H7 (cell line): ENCODE data around the gene KSR2. TPM values are rescaled to one million over a fixed set of nuclear protein-coding genes. Genes with fewer than 3 reads are reported as not detected.

Experiments used
- DNase-seq: peaks from one replicate; pipeline ENCODE4 v3.0.0; 2012
- H3K27me3 ChIP-seq: 2 replicates; pipeline ENCODE4 v1.6.0; 2011; ENCODE audit warnings: mild to moderate bottlenecking, low read length; ENCODE audit not compliant: control insufficient read depth, insufficient read depth
- H3K36me3 ChIP-seq: replicated peaks from 2 replicates; pipeline ENCODE4 v1.5.1; 2011; ENCODE audit warnings: low read length; ENCODE audit not compliant: control insufficient read depth, insufficient read depth
- H3K4me3 ChIP-seq: 2 replicates; pipeline ENCODE4 v1.5.1; 2011; ENCODE audit warnings: low read depth, mild to moderate bottlenecking, control low read depth, low read length, moderate library complexity; ENCODE audit not compliant: insufficient read depth
- total RNA-seq: library from RNA; depleted of rRNA; stranded (reverse); fragments of >200 nt; shearing (Covaris generic); gene quantifications from 2 replicates; pipeline ENCODE4 v1.2.3, GENCODE V29; 2014

KSR2 gene
- total RNA-seq, 1 experiment from 2014 or later: 0.10 TPM

- Histone ChIP-seq H3K27me3 (no peaks in the 10 kb centered on the region), H3K36me3 (no peaks in the 10 kb centered on the region), H3K4me3 (no peak overlapping the region)
- DNase-seq: no peak
These were observed 450.1 kb downstream of the KSR2 start for GRCh38 chr12:117518594-117519270.

GRCh38 chr12:117517219-117517739, 451.5 kb downstream of the KSR2 start:
- H3K4me3 ChIP-seq: no peak overlapping the region
- no peak for DNase-seq
- H3K27me3 ChIP-seq: no peaks in the 10 kb centered on the region
- no peaks in the 10 kb centered on the region for H3K36me3 ChIP-seq

- DNase-seq: no peak
- H3K27me3 ChIP-seq: no peaks in the 10 kb centered on the region
These were observed 452.8 kb downstream of the KSR2 start for GRCh38 chr12:117516034-117516433.

DNA sequence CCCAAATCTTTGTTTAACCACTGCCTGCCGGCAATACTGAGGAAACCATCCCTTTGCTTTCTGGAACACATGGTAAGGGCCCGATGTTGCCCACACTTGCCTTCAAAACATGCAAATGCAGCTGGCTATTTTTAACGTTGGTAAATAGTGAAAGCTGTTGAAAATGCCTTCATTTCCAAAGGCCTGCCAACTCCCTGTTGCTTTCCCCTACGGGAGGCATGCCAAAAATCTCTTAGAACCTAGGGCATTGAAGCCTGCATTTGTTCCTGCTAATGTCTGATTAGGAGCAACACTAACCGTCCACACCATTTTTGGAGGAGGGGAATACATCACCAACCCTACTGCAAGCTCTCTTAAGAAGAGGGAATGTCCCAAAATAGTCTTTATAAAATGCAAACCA, 454.8 kb downstream of the KSR2 start:
- no peak for DNase-seq
- no peaks in the 10 kb centered on the region; the same call in 1 of the 2 replicates for H3K27me3 ChIP-seq
- H3K36me3 ChIP-seq: no peaks in the 10 kb centered on the region
- H3K4me3 ChIP-seq: no peak overlapping the region

More at GRCh38 chr12:117516034-117516433, 452.8 kb downstream of the KSR2 start:
- H3K4me3 ChIP-seq: no peak overlapping the region
- no peaks in the 10 kb centered on the region for H3K36me3 ChIP-seq

DNA sequence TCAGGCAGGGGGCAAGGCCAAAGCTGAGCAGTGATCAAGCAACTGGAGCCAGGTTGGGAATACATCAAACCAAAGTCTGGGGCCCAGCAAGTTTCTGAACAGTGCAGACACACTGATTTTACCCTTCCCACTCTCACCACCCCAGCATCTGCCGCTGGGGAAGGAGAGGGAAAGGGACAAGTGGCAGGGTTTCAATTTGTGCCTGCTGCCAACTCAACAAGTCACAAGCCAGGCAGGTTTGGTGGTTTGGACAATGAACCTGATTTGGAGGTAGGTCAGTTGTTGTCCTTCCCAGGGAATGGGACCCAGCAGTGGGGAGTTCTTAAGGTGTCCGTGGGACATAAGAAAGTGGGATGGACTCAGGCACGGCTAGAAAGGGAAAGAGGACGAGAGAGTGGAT, 455.4 kb downstream of the KSR2 start:
- no peaks in the 10 kb centered on the region; the same call in 1 of the 2 replicates for H3K27me3 ChIP-seq
- no peak for DNase-seq
- H3K4me3 ChIP-seq: no peak overlapping the region
- no peaks in the 10 kb centered on the region for H3K36me3 ChIP-seq

DNA sequence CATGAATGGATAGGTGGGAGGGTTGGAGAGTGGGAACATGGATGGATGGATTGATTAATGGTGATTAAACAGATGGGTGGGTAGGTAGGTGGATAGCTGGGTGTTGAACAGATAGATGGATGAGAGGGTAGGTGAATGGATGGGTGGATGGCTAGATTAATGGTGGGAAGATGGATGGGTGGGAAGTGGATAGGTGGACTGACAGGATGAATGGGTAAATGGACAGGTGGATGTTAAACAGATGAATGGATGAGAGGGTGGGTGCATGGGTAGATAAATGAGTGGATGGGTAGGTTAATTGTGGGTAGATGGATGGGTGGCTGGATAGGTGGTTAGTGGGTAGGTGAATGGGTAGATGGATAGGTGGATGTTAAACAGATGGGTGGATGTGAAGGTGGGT, 460.3 kb downstream of the KSR2 start:
- H3K4me3 ChIP-seq: no peak overlapping the region
- no peaks in the 10 kb centered on the region for H3K36me3 ChIP-seq
- no peak for DNase-seq
- H3K27me3 ChIP-seq: no peaks in the 10 kb centered on the region; the same call in 1 of the 2 replicates

GRCh38 chr12:117507548-117507947, 461.2 kb downstream of the KSR2 start:
- H3K4me3 ChIP-seq: no peak overlapping the region
- H3K36me3 ChIP-seq: no peaks in the 10 kb centered on the region
- no peaks in the 10 kb centered on the region; the same call in 1 of the 2 replicates for H3K27me3 ChIP-seq

DNA sequence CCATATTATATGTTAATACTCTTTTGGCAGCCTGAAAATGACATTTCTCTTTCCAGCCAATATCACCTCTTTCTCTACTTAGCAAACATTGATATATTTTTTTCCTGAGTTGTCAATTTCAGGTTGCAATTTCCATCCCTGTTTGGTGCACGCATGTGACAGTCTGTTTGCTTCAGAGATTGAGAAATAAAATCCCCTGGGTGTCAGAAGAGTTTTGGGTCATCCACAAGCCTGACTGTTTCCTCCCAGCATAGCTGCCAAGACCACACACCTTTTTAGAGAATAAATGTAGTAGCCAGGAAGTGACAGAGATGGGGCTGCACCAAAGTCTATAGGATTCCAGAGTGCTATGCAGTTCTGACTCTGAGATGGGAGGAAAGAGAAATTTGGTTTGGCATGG, 462.5 kb downstream of the KSR2 start:
- Histone ChIP-seq H3K27me3 (no peaks in the 10 kb centered on the region; the same call in 1 of the 2 replicates), H3K36me3 (no peaks in the 10 kb centered on the region), H3K4me3 (no peak overlapping the region)
- DNase-seq: no peak

More at GRCh38 chr12:117507548-117507947, 461.2 kb downstream of the KSR2 start:
- DNase-seq: no peak

DNA sequence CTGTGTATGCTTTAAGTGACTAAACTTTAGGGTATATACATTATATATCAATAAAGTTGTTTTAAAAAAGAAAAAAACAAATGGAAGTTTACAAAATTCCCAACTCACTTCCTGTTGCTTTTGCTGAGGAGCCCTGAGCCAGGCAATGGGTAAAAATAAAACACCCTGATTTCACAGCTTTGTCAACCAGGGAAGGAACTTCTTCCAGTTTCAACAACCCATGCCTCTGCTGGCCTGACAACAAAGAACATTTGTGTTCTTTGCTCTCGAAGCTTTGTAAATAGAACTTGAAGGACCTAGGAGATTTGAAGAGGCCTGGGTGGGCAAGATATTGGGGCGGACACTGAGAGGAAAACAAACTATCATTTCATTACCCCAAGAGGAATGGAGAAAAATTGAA, 466.2 kb downstream of the KSR2 start:
- H3K36me3 ChIP-seq: no peaks in the 10 kb centered on the region
- no peak overlapping the region for H3K4me3 ChIP-seq
- no peaks in the 10 kb centered on the region for H3K27me3 ChIP-seq
- no peak for DNase-seq

DNA sequence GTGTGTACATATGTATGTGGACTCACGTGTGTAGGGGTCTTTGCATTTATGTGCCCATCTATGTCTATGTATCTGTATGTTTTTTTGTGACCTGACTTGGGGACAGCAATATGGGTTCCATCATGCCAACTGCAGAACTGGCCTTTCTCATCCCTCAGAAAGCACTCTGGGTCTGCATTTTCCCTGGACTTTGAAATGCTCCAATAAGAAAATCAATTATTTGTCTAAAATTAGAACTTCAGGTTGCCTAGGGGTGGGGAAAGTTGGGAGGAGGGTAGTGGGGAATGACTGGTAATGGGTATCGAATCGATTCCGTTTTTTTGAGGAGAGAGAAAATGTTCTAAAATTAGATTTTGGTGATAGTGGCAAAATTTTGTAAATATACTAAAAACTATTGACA, 466.6 kb downstream of the KSR2 start:
- Histone ChIP-seq H3K36me3 (no peaks in the 10 kb centered on the region), H3K27me3 (no peaks in the 10 kb centered on the region), H3K4me3 (no peak overlapping the region)
- DNase-seq: no peak

DNA sequence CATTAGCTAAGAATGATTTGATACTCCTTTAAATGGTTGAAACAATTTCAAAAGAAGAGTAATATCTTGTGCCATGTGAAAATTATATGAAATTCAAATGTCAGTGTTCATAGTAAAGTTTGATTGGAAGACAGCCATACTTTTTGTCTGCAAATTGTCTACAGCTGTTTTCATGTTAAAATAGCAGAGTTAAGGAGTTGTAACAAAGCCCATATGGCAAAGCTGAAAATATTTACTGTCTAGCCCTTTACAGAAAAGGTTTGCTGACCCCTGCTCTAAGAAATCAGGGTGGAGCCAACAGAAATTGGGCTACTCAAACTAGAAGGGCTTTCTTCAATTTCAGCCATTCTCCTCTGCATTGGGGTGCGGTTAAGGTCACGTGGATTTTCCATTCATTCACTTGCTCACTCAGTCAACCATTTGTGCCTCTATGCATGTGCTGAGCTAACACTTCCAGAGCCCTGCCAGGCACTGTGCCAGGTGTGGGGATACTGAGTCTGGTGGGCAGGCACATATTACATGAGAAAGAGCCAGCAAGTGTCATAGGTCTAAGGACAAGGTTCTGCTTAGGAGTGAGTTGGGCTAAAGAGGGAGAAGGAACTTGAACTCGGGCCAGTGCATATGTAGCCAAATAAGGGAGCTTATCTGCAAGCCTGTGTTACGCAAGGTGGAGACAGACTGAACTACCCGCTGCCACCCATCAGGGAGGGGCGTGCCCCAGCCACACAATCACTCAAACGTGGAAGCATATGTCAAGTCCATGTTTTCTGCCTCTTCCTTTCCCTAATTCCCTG, 467.5 kb downstream of the KSR2 start:
- no peaks in the 10 kb centered on the region for H3K36me3 ChIP-seq
- no peak for DNase-seq
- no peak overlapping the region for H3K4me3 ChIP-seq
- no peaks in the 10 kb centered on the region for H3K27me3 ChIP-seq

- H3K36me3 ChIP-seq: no peaks in the 10 kb centered on the region
- H3K4me3 ChIP-seq: no peak overlapping the region
- no peak for DNase-seq
- H3K27me3 ChIP-seq: no peaks in the 10 kb centered on the region
These were observed 468.9 kb downstream of the KSR2 start for GRCh38 chr12:117499759-117500485.

DNA sequence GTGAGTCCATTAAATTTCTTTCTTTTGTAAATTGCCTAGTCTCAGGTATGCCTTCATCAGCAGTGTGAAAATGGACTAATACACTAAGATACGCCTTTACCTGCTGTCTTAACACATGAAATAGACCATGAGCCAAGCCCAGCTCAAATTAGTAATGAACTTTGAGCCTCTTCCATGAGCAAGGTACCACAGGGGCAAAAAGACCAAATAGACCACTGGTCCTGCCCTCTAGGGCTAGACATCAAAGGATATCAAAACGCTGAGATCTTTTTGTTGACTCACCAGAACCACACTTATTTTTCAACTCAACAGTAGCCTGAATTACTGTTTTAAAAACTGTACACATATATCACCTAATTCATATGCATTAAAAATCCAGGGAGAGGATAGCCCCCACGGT, 469.9 kb downstream of the KSR2 start:
- no peak for DNase-seq
- Histone ChIP-seq H3K4me3 (no peak overlapping the region), H3K27me3 (no peaks in the 10 kb centered on the region), H3K36me3 (no peaks in the 10 kb centered on the region)

DNA sequence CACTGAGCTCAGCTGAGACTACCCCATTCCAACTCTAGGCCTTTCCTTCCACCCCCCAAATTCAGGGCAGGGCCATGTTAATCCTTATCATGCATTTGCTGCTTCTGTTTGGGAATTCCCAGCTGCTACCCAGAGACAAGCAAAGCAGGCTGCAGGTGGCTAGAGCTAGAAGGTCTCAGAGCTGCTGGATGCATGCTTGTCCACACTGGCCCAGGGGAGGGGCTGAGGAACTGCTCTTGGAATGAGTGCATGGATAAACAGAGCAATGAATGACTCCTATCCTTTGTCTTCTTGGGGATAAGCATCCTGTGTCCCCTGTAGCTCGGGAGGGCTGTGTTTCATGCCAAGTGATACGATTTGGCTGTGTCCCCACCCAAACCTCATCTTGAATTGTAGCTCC, 470.5 kb downstream of the KSR2 start:
- H3K27me3 ChIP-seq: no peaks in the 10 kb centered on the region
- no peaks in the 10 kb centered on the region for H3K36me3 ChIP-seq
- H3K4me3 ChIP-seq: no peak overlapping the region
- DNase-seq: no peak
